PC-3 (cell line): ENCODE measurements around the gene ZFP36. TPM values are rescaled to one million over a fixed set of nuclear protein-coding genes. Genes with fewer than 3 reads are reported as not detected.

Source experiments
- ATAC-seq: fragments of 200-7000 bp; cut with Tn5 transposase; 2 replicates; pipeline ENCODE4 v1.9.1; 2020; ENCODE audit warnings: mild to moderate bottlenecking, moderate library complexity
- BruUV-seq: library from RNA; stranded (reverse); fragments of 400-500 nt; replicated peaks from 2 replicates; lab custom pipeline; 2021; lab: Mats Ljungman, UMichigan
- CTCF ChIA-PET: fragments of 300-600 bp; sonication (Branson Sonifier 250); formaldehyde crosslinking; loops from one replicate; lab custom pipeline; 2022; ENCODE audit warnings: antibody characterized with exemption; lab: Charles Lee
- POLR2A ChIA-PET: fragments of 300-600 bp; sonication (Branson Sonifier 250); formaldehyde crosslinking; loops from one replicate; lab custom pipeline; 2022; ENCODE audit warnings: antibody characterized with exemption; ENCODE audit not compliant: unreplicated experiment; lab: Charles Lee
- DNase-seq: peaks from one replicate; pipeline ENCODE4 v3.0.0-alpha.2; 2015
- H2AFZ ChIP-seq: fragments of 300-600 bp; sonication (generic); 2 replicates; pipeline ENCODE4 v1.6.0; 2016; ENCODE audit warnings: antibody characterized with exemption, low read length
- H3F3A ChIP-seq: fragments of 300-600 bp; sonication (generic); one replicate; pipeline ENCODE4 v1.6.0; 2017; ENCODE audit warnings: antibody characterized with exemption, low read length, control low read depth, mild to moderate bottlenecking; ENCODE audit not compliant: unreplicated experiment
- H3K27ac ChIP-seq: fragments of 300-600 bp; sonication (generic); 2 replicates; pipeline ENCODE4 v1.5.1; 2016; ENCODE audit warnings: mild to moderate bottlenecking, low read length
- H3K27me3 ChIP-seq: fragments of 300-600 bp; sonication (generic); 2 replicates; pipeline ENCODE4 v1.6.1; 2016; ENCODE audit warnings: low read length, mixed read lengths
- H3K36me3 ChIP-seq: fragments of 300-600 bp; sonication (generic); 2 replicates; pipeline ENCODE4 v1.6.1; 2016; ENCODE audit warnings: low read depth, mixed run types, low read length, mixed read lengths
- H3K4me1 ChIP-seq: fragments of 300-600 bp; sonication (generic); 2 replicates; pipeline ENCODE4 v1.5.1; 2016; ENCODE audit warnings: low read length; ENCODE audit not compliant: insufficient read depth
- H3K4me2 ChIP-seq: fragments of 300-600 bp; sonication (generic); 2 replicates; pipeline ENCODE4 v1.6.0; 2016; ENCODE audit warnings: low read length
- H3K4me3 ChIP-seq: fragments of 300-600 bp; sonication (generic); 2 replicates; pipeline ENCODE4 v1.5.1; 2016; ENCODE audit warnings: mild to moderate bottlenecking, low read length, mixed read lengths
- H3K79me2 ChIP-seq: fragments of 300-600 bp; sonication (generic); 2 replicates; pipeline ENCODE4 v1.6.1; 2017; ENCODE audit warnings: low read length, mixed read lengths
- H3K9ac ChIP-seq: fragments of 300-600 bp; sonication (generic); 2 replicates; pipeline ENCODE4 v1.6.0; 2016; ENCODE audit warnings: mild to moderate bottlenecking, low read length
- H3K9me2 ChIP-seq: fragments of 300-600 bp; sonication (generic); replicated peaks from 2 replicates; pipeline ENCODE4 v1.6.1; 2016; ENCODE audit warnings: mixed run types, low read length, mixed read lengths
- H3K9me3 ChIP-seq: fragments of 300-600 bp; sonication (generic); 2 replicates; pipeline ENCODE4 v1.6.1; 2016; ENCODE audit warnings: low read length, mixed read lengths
- H4K20me1 ChIP-seq: fragments of 300-600 bp; sonication (generic); 2 replicates; pipeline ENCODE4 v1.6.1; 2016; ENCODE audit warnings: low read length, mixed read lengths
- EZH2 ChIP-seq: fragments of 300-600 bp; sonication (generic); IDR thresholded peaks from one replicate; pipeline ENCODE4 v1.6.1; 2017; ENCODE audit warnings: antibody characterized with exemption, mild to moderate bottlenecking, low read length; ENCODE audit not compliant: unreplicated experiment
- EZH2phosphoT487 ChIP-seq: fragments of 300-600 bp; sonication (generic); IDR thresholded peaks from 2 replicates; pipeline ENCODE4 v1.6.1; 2018; ENCODE audit warnings: mild to moderate bottlenecking, antibody characterized with exemption, low read length, borderline replicate concordance
- intact Hi-C: fragments of 100-400 bp; cut with micrococcal nuclease; formaldehyde crosslinking; loops from 2 replicates; pipeline ENCODE4 v1.9.0; 2023
- total RNA-seq: library from RNA; depleted of rRNA; stranded (reverse); fragments of >200 nt; gene quantifications from 2 replicates; pipeline ENCODE4 v1.2.3, GENCODE V29; 2014
- TF ChIP-seq, protein P1 (sequence below): fragments of 300-600 bp; sonication (generic); conservative IDR thresholded peaks from 2 replicates; pipeline ENCODE4 v1.5.1; 2017; ENCODE audit warnings: antibody characterized with exemption, low read depth, mild to moderate bottlenecking, low read length

The ZFP36 gene
- total RNA-seq, 1 experiment from 2014 or later, result 32.7 TPM

GRCh38 chr19:39444598-39445195 is 38.0 kb downstream of the ZFP36 start:
- no peaks in the 10 kb centered on the region for H3K9me2 ChIP-seq
- peak overlapping the region; percentile 92 for H3K4me2 ChIP-seq
- no peaks in the 10 kb centered on the region for H3K27me3 ChIP-seq
- peaks cover 30% of the 10 kb centered on the region for H3K4me1 ChIP-seq
- H4K20me1 ChIP-seq, result peaks cover 14% of the 10 kb centered on the region; the same call in 1 of the 2 replicates
- no peaks in the 10 kb centered on the region for H3F3A ChIP-seq
- no peak for DNase-seq
- no peaks in the 10 kb centered on the region for H3K9me3 ChIP-seq
- TF ChIP-seq, protein P1, sequence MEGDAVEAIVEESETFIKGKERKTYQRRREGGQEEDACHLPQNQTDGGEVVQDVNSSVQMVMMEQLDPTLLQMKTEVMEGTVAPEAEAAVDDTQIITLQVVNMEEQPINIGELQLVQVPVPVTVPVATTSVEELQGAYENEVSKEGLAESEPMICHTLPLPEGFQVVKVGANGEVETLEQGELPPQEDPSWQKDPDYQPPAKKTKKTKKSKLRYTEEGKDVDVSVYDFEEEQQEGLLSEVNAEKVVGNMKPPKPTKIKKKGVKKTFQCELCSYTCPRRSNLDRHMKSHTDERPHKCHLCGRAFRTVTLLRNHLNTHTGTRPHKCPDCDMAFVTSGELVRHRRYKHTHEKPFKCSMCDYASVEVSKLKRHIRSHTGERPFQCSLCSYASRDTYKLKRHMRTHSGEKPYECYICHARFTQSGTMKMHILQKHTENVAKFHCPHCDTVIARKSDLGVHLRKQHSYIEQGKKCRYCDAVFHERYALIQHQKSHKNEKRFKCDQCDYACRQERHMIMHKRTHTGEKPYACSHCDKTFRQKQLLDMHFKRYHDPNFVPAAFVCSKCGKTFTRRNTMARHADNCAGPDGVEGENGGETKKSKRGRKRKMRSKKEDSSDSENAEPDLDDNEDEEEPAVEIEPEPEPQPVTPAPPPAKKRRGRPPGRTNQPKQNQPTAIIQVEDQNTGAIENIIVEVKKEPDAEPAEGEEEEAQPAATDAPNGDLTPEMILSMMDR, result no peak
- TF ChIP-seq EZH2, result no peak
- no peak for TF ChIP-seq EZH2phosphoT487
- H3K9ac ChIP-seq, result peak overlapping the region; percentile 97
- CTCF ChIA-PET, result interaction anchor here (0.7 kb wide), 1 partner anchor 88 kb away, joined by 4 read pairs; no protein-coding TSS in a partner anchor
- peak overlapping the region; percentile 79 for H3K27ac ChIP-seq
- TSS peak; percentile 96 for BruUV-seq
- POLR2A ChIA-PET, result interaction anchor here (1.0 kb wide), 1 partner anchor 9 kb away, joined by 4 read pairs; the partner anchor contains the start of gene RPS16
- peak overlapping the region; percentile 71 for H2AFZ ChIP-seq
- peak overlapping the region; percentile 93 for H3K4me3 ChIP-seq
- intact Hi-C loops, result no loop called here
- peaks cover 53% of the 10 kb centered on the region for H3K79me2 ChIP-seq
- H3K36me3 ChIP-seq, result peaks cover 2% of the 10 kb centered on the region; the same call in 1 of the 2 replicates
- no peak for ATAC-seq

GRCh38 chr19:39445196-39446111 is 38.8 kb downstream of the ZFP36 start, which contains the start of gene SUPT5H:
SUPT5H (plus strand) TSS chr19:39445582; CDS start chr19:39445891, 309 bp downstream.
- CTCF ChIA-PET, result interaction anchor here (0.7 kb wide), 1 partner anchor 87 kb away, joined by 4 read pairs; no protein-coding TSS in a partner anchor
- intact Hi-C loops, result no loop called here

More at GRCh38 chr19:39445196-39446111, 38.8 kb downstream of the ZFP36 start, which contains the start of gene SUPT5H:
- Histone ChIP-seq H4K20me1 (peaks cover 14% of the 10 kb centered on the region; the same call in 1 of the 2 replicates), H2AFZ (peak within 1 kb of the TSS; percentile 71), H3K4me2 (peak within 1 kb of the TSS; percentile 92), H3K9me2 (no peaks in the 10 kb centered on the region), H3K9ac (peak within 1 kb of the TSS; percentile 97), H3K79me2 (peaks cover 61% of the 10 kb centered on the region), H3K9me3 (no peaks in the 10 kb centered on the region), H3F3A (no peaks in the 10 kb centered on the region), H3K36me3 (peaks cover 2% of the 10 kb centered on the region; the same call in 1 of the 2 replicates), H3K27me3 (no peaks in the 10 kb centered on the region), H3K27ac (peak within 1 kb of the TSS; percentile 79), H3K4me3 (peak within 1 kb of the TSS; percentile 93), H3K4me1 (peaks cover 30% of the 10 kb centered on the region)
- DNase-seq (peak; percentile 96), ATAC-seq (peak; percentile 90)
- BruUV-seq, result TSS peak; percentile 81
- POLR2A ChIA-PET, result interaction anchor here (1.0 kb wide), 1 partner anchor 10 kb away, joined by 4 read pairs; the partner anchor contains the start of gene RPS16
- TF ChIP-seq, protein P1, result no peak
- no peak for TF ChIP-seq EZH2phosphoT487
- TF ChIP-seq EZH2, result no peak
